ENCODE results near the gene ENPP5. TPM values are rescaled to one million over a fixed set of nuclear protein-coding genes. Genes with fewer than 3 reads are reported as not detected.

The ENPP5 gene
- total RNA-seq, 1 donor from 2014 or later: 23.7 TPM

GRCh38 chr6:46208303-46208702, 37.5 kb upstream of the ENPP5 start:
- Mint-ChIP-seq H3K9me3 (peaks cover 2% of the 10 kb centered on the region), H3K4me1 (no peaks in the 10 kb centered on the region), H3K4me3 (no peak overlapping the region), H3K36me3 (no peaks in the 10 kb centered on the region), H3K27me3 (ENCODE audit: insufficient read depth, low read depth) (peaks cover 2% of the 10 kb centered on the region), H3K27ac (no peak overlapping the region)
- Histone ChIP-seq H3K4me1 (no peaks in the 10 kb centered on the region), H3K79me2 (ENCODE audit: low read depth) (no peaks in the 10 kb centered on the region), H3K4me3 (no peak overlapping the region), H3K9me3 (ENCODE audit: low read depth) (no peaks in the 10 kb centered on the region), H3K36me3 (no peaks in the 10 kb centered on the region), H3K27ac (no peak overlapping the region), H3K27me3 (no peaks in the 10 kb centered on the region), H3K4me2 (no peak overlapping the region), H2AFZ (replicated peaks) (no peak overlapping the region), H4K20me1 (ENCODE audit: low read depth) (no peaks in the 10 kb centered on the region), H3K9ac (no peak overlapping the region), H3F3A (ENCODE audit: low read depth) (no peaks in the 10 kb centered on the region)
- no peak for DNase-seq (ENCODE audit: low spot score)
- no peak for TF ChIP-seq EZH2 (IDR thresholded peaks at IDR 0.05)

- H3K27me3 Mint-ChIP-seq (ENCODE audit: insufficient read depth, low read depth): peaks cover 2% of the 10 kb centered on the region
These were observed 36.4 kb upstream of the ENPP5 start for GRCh38 chr6:46207174-46207573.

GRCh38 chr6:46204880-46205650, 34.3 kb upstream of the ENPP5 start:
- H3F3A ChIP-seq (ENCODE audit: low read depth): no peaks in the 10 kb centered on the region
- no peak overlapping the region for H3K4me3 ChIP-seq
- no peak for TF ChIP-seq EZH2 (IDR thresholded peaks at IDR 0.05)
- TF ChIP-seq, protein P1, sequence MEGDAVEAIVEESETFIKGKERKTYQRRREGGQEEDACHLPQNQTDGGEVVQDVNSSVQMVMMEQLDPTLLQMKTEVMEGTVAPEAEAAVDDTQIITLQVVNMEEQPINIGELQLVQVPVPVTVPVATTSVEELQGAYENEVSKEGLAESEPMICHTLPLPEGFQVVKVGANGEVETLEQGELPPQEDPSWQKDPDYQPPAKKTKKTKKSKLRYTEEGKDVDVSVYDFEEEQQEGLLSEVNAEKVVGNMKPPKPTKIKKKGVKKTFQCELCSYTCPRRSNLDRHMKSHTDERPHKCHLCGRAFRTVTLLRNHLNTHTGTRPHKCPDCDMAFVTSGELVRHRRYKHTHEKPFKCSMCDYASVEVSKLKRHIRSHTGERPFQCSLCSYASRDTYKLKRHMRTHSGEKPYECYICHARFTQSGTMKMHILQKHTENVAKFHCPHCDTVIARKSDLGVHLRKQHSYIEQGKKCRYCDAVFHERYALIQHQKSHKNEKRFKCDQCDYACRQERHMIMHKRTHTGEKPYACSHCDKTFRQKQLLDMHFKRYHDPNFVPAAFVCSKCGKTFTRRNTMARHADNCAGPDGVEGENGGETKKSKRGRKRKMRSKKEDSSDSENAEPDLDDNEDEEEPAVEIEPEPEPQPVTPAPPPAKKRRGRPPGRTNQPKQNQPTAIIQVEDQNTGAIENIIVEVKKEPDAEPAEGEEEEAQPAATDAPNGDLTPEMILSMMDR (IDR thresholded peaks at IDR 0.05): no peak
- no peak for TF ChIP-seq EZH2phosphoT487 (IDR thresholded peaks at IDR 0.05)
- no peaks in the 10 kb centered on the region for H3K79me2 ChIP-seq (ENCODE audit: low read depth)
- no peaks in the 10 kb centered on the region for H3K4me1 ChIP-seq
- Mint-ChIP-seq H3K27ac (no peak overlapping the region), H3K4me1 (no peaks in the 10 kb centered on the region), H3K4me3 (no peak overlapping the region), H3K36me3 (no peaks in the 10 kb centered on the region), H3K27me3 (ENCODE audit: insufficient read depth, low read depth) (peaks cover 2% of the 10 kb centered on the region), H3K9me3 (no peaks in the 10 kb centered on the region)
- no peak for DNase-seq (ENCODE audit: low spot score)
- no peaks in the 10 kb centered on the region for H4K20me1 ChIP-seq (ENCODE audit: low read depth)
- H3K9ac ChIP-seq: no peak overlapping the region
- no peak overlapping the region for H2AFZ ChIP-seq (replicated peaks)
- no peaks in the 10 kb centered on the region for H3K36me3 ChIP-seq
- H3K27ac ChIP-seq: no peak overlapping the region
- no peaks in the 10 kb centered on the region for H3K27me3 ChIP-seq
- no peak overlapping the region for H3K4me2 ChIP-seq
- H3K9me3 ChIP-seq (ENCODE audit: low read depth): no peaks in the 10 kb centered on the region

More at GRCh38 chr6:46207174-46207573, 36.4 kb upstream of the ENPP5 start:
- Histone ChIP-seq H3K4me1 (no peaks in the 10 kb centered on the region), H3K9me3 (ENCODE audit: low read depth) (no peaks in the 10 kb centered on the region), H3K27ac (no peak overlapping the region), H3K27me3 (no peaks in the 10 kb centered on the region), H3K79me2 (ENCODE audit: low read depth) (no peaks in the 10 kb centered on the region), H2AFZ (replicated peaks) (no peak overlapping the region), H3K4me2 (no peak overlapping the region), H4K20me1 (ENCODE audit: low read depth) (no peaks in the 10 kb centered on the region), H3K36me3 (no peaks in the 10 kb centered on the region), H3K4me3 (no peak overlapping the region), H3K9ac (no peak overlapping the region), H3F3A (ENCODE audit: low read depth) (no peaks in the 10 kb centered on the region)
- TF ChIP-seq, protein P1 (IDR thresholded peaks at IDR 0.05): no peak
- TF ChIP-seq EZH2phosphoT487 (IDR thresholded peaks at IDR 0.05) (no peak), EZH2 (IDR thresholded peaks at IDR 0.05) (no peak)
- no peak overlapping the region for H3K4me3 Mint-ChIP-seq
- H3K36me3 Mint-ChIP-seq: no peaks in the 10 kb centered on the region
- DNase-seq (ENCODE audit: low spot score): no peak
- no peak overlapping the region for H3K27ac Mint-ChIP-seq
- H3K9me3 Mint-ChIP-seq: peaks cover 2% of the 10 kb centered on the region
- no peaks in the 10 kb centered on the region for H3K4me1 Mint-ChIP-seq
